Retina (tissue), 1 donor: ENCODE measurements around the gene DCAF5.
"Not testable (repeated sequence)": the region's sequence is repeated elsewhere in the genome, so short reads cannot be mapped to it uniquely, and the experiment has no call there.

Experiments
- DNase-seq: peaks from one replicate; pipeline ENCODE4 v3.0.0-alpha.2; 2016

Gene DCAF5

DNA sequence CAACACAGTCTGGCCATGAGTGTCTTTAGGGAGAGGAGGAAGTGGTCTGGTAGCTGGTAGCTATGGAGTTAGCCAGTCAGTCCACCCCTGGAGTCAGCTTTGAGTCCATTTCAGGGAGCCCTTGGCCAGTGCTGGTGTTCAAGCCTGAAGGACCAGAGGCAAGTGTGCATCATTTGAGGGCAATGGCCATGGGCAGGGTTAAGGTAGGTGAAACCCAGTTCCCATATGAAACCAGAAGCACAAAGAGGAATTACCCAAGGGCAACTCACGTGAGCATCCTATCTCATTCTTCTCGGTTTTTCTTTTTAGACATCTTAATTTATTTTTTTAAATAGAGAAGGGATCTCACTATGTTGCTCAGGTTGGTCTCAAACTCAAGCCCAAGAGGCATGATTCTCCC is 112.6 kb downstream of the DCAF5 start:
- no peak for DNase-seq

DNA sequence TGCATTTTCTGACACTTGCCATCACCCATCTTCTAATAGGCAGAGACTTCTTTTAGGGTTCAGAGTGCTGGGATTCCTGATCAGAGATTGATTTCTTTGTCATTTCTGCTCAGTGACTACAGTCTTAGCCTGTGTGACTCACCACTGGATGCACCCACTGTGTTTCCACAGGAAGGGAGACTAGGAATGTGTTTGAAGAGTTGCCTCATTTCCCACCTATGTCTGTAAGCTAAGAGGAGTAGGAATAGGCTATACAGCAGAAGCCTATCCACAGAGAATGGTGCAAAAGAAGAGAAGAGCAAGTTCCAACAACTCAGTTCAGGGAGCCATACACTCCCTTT is 113.7 kb downstream of the DCAF5 start:
- DNase-seq, result no peak

- no peak for DNase-seq
Measured at GRCh38 chr14:69038455-69039287, 114.2 kb downstream of the DCAF5 start.

- no peak for DNase-seq
Measured at GRCh38 chr14:69037790-69038454, 115.0 kb downstream of the DCAF5 start.

- DNase-seq, result no peak
Measured at GRCh38 chr14:69036757-69037506, 116.0 kb downstream of the DCAF5 start.

- DNase-seq, result no peak
Measured at GRCh38 chr14:69034612-69035262, 118.2 kb downstream of the DCAF5 start.

- DNase-seq, result no peak
Measured at GRCh38 chr14:69027242-69027913, 125.5 kb downstream of the DCAF5 start.

DNA sequence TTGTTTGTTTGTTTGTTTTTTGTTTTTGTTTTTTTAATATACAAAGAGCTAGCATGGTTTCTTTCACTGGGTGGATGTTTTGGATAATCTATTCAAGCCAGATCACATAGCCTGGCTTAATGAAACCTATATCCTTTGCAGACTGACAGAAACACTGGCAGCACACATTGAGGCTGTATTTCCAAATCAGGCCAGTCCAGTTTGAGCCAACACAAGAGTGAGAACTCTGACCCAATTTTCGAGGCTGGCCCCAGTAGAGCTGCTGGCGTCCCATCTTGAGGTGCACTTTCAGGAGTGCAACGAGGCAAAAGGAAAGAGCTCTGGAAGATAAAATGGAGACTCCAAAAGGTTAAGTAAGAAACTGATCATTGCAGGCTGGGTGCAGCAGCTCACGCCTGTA is 129.9 kb downstream of the DCAF5 start:
- no peak for DNase-seq

DNA sequence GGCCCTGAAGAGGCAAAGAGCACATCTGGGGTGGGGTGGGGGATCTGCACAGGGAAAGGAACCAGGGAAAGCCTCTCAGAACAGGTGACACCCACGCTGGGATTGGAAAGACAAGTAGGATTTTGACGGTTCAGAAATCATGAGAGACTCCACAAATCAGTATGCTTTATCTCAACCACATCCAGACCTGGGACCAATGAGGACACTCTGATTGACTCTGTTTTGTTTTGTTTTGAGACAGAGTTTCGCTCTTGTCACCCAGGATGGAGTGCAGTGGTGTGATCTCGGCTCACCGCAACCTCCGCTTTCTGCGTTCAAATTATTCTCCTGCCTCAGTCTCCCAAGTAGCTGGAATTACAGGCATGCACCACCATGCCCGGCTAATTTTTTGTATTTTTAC is 130.8 kb downstream of the DCAF5 start:
- not testable (repeated sequence) for DNase-seq

GRCh38 chr14:69017706-69018105 is 135.2 kb downstream of the DCAF5 start:
- no peak for DNase-seq

DNA sequence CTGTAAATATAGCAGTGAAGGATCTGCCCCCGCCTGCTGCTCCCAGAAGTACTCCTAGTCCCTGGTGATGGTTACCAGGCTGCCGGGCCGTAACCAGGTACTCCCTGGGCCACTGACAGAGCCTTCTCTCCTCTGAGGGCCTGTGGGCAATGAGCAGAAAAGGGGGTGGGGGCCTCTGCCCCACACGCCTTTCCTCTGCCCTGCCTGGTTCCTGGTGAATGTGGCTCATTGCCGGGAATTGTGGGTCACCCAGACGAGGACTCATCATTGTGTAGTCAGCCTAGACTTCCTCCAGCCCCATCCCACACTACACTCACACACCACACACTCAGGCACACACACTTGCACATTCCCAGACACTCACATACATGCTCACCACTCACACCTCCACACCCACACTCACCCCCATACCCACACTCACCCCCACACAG is 138.1 kb downstream of the DCAF5 start:
- no peak for DNase-seq

DNA sequence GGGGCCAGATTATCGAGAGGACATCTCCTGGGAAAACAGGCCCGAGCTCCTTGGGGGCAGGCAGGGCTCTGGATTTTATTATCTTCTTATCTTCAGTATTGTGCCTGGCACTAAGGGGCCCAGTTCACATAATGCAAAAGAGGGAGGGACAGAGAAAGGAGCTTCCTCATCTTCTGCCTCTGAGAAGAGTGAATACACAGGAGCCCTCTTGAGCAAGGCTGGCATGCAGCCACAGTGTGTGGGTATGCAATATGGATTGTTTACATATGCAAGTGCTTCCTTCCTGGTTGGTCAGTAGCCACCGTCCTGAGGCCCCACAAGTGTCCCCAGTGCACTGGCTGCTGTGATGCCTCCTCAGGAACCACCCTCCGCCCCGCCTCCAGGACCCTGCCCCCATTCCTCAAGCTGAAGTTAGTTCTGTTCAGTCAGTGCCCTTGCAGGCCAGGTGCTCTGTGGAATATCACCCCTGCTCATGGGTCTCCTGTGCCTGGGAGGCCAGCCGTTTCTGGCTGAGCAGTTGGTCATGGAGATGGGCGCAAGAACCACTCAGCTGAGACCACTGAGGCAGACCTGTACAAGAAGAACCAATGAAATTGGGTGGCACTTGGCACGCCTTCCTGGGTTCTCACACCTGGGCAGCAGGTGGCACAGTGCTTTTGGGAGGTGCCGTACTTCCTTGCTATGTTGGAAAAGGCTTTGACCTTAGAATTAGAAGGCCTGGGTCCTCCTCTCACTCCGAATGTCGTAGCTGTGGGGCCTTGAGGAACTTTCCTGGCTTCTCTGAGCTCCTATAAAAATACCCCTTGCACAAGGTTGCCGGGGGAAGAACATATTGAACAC is 138.8 kb downstream of the DCAF5 start:
- no peak for DNase-seq

DNA sequence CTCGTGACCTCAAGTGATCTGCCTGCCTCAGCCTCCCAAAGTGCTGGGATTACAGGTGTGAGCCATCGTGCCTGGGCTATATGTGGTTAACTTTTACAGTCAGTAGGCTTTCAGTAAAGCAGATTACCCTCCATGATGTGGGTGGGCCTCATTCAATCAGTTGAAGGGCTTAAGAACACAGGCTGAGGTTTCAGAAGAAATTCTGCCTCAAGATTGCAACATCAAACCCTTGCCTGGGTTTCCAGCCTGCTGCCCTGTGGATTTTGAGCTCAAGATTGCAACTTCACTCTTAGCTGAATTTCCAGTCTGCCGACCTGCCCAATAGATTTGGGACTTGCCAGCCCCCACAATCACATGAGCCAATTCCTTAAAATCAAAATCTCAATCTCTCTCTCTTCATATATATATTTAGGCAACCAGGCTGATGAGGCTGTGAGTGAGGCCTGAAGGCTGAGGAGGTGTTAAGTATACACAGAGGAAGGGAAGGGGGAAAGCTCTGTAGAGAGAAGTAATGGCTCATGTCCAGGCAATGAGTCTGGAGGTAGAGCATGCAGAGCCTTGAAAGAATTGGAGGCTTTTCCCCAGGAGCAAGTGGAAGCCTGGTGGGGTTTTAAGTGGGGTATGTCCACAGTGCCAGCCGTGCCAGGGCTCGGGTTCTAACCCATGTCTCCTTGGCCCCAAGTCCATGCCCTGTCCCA is 140.5 kb downstream of the DCAF5 start:
- DNase-seq, result no peak

GRCh38 chr14:69010648-69011047 is 142.3 kb downstream of the DCAF5 start:
- no peak for DNase-seq

DNA sequence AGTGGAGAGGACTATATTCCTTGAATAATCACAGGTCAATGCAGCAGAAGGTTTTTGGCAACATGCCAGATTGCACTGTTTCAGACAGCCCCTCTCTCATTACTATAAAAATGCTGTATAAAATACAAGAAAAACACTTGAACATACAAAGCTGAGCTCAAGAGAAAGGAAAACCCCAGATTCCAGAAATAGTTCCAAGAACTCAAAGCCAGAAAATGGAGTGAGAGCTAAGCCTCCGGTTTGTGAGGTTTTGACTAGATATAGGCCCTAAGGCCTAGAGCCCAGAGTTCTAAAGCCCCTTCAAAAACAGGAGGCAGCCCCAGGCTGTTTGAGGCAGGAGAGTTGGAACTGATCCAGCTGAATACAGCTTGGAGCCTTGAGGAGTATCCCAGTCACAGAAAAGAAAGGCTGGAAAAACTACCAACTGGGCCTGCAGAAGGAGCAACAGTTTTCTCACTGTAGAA is 144.5 kb downstream of the DCAF5 start:
- peak; percentile 20 for DNase-seq

- no peak for DNase-seq
Measured at GRCh38 chr14:69006346-69006745, 146.6 kb downstream of the DCAF5 start.

GRCh38 chr14:69005432-69006148 is 147.3 kb downstream of the DCAF5 start:
- DNase-seq, result peak; percentile 14

DNA sequence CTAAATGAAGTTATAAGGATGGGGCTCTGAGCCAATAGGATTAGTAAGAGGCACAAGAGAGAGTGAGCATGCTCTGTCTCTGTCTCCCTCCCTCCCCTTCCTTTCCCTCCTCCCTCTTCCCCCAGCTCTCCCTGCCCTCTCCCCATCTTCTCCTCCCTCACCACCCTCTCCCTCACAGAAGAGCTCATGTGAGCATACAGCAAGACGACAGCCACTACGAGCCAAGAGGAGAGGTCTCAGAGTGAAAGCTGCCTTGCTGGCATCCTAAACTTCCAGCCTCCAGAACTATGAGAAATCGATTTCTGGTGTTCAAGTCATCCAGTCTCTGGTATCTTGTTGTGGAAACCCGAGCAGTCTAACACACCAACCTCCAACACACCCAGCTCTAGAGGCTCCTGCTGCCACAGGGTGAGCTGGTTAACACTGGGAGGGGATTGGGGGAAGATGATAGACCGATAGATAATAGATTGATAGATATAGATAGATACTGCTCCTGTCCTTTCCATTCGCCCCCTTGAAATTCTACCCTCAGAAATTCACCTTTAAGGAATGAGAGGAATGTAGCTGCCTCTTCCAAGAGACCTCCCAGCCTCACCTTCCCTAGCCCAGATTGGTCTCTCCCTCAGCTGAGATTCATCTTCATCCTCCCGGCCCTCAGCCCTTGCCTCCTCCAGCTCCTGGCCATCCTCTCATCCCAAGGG is 148.0 kb downstream of the DCAF5 start:
- DNase-seq, result peak; percentile 13

DNA sequence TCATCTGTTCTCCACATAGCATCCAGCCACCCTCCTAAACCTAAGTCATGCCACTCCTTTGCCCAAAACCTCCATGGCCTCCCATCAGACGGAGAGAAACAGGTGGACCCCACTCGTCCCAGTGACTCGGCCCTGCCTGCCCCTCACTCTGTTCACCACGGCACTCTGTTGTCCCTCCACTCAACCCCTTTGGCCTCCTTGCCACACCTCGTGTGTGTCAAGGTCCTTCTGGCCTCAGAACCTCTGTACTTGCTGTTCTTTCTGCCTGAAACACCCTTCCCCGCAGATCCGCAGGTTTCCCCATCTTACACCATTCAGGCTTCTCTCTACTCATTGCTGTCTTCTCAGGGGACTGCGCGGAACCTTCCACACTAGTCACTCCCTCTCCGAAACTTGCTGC is 149.3 kb downstream of the DCAF5 start:
- no peak for DNase-seq

- no peak for DNase-seq
Measured at GRCh38 chr14:69002069-69002468, 150.8 kb downstream of the DCAF5 start.
